GM23338 (cell line): ENCODE results near the gene PIEZO2. TPM values are rescaled to one million over a fixed set of nuclear protein-coding genes. Genes with fewer than 3 reads are reported as not detected.

ENCODE experiments used
- ATAC-seq: fragments of 200-7000 bp; cut with Tn5 transposase; 3 replicates; pipeline ENCODE4 v1.9.1; 2020
- DNase-seq: peaks from one replicate; pipeline ENCODE4 v3.0.0-alpha.2; 2015; ENCODE audit warnings: low spot score
- H2AFZ ChIP-seq: fragments of 200-600 bp; sonication (generic); 2 replicates; pipeline ENCODE4 v1.8.0; 2016; ENCODE audit warnings: antibody characterized with exemption, mild to moderate bottlenecking, moderate library complexity
- H3F3A ChIP-seq: fragments of 200-600 bp; sonication (generic); replicated peaks from 2 replicates; pipeline ENCODE4 v1.8.0; 2017; ENCODE audit warnings: antibody characterized with exemption, mixed run types, low read depth
- H3K27ac ChIP-seq: fragments of 200-600 bp; sonication (generic); 2 replicates; pipeline ENCODE4 v1.6.1; 2016; ENCODE audit warnings: low read depth
- H3K27me3 ChIP-seq: fragments of 200-600 bp; sonication (generic); 2 replicates; pipeline ENCODE4 v1.8.0; 2016; ENCODE audit warnings: mild to moderate bottlenecking, mixed run types, moderate library complexity; ENCODE audit not compliant: insufficient read depth
- H3K36me3 ChIP-seq: fragments of 200-600 bp; sonication (generic); 2 replicates; pipeline ENCODE4 v1.8.0; 2016; ENCODE audit warnings: mild to moderate bottlenecking; ENCODE audit not compliant: insufficient read depth
- H3K4me1 ChIP-seq: fragments of 200-600 bp; sonication (generic); 2 replicates; pipeline ENCODE4 v1.8.0; 2016; ENCODE audit warnings: mild to moderate bottlenecking, moderate library complexity; ENCODE audit not compliant: insufficient read depth
- H3K4me2 ChIP-seq: fragments of 200-600 bp; sonication (generic); 2 replicates; pipeline ENCODE4 v1.7.1; 2017; ENCODE audit warnings: mixed run types
- H3K4me3 ChIP-seq: fragments of 200-600 bp; sonication (generic); 2 replicates; pipeline ENCODE4 v1.6.1; 2016; ENCODE audit warnings: mixed run types
- H3K79me2 ChIP-seq: fragments of 200-600 bp; sonication (generic); replicated peaks from 2 replicates; pipeline ENCODE4 v1.8.0; 2017; ENCODE audit warnings: mild to moderate bottlenecking; ENCODE audit not compliant: insufficient read depth
- H3K9me2 ChIP-seq: fragments of 200-600 bp; sonication (generic); 2 replicates; pipeline ENCODE4 v1.8.0; 2017; ENCODE audit not compliant: insufficient read depth
- H4K20me1 ChIP-seq: fragments of 200-600 bp; sonication (generic); replicated peaks from 2 replicates; pipeline ENCODE4 v1.8.0; 2017; ENCODE audit warnings: mild to moderate bottlenecking; ENCODE audit not compliant: insufficient read depth
- H3K27ac Mint-ChIP-seq: 2 replicates; pipeline ENCODE4 v1.8.0; 2020; ENCODE audit warnings: inconsistent platforms, mild to moderate bottlenecking, moderate library complexity, mixed read lengths
- H3K27me3 Mint-ChIP-seq: 3 replicates; pipeline ENCODE4 v1.8.0; 2022; ENCODE audit warnings: low read depth, mild to moderate bottlenecking, moderate library complexity, mixed read lengths, inconsistent platforms; ENCODE audit not compliant: insufficient read depth, poor library complexity
- H3K36me3 Mint-ChIP-seq: 3 replicates; pipeline ENCODE4 v1.8.0; 2021; ENCODE audit warnings: low read depth, mild to moderate bottlenecking, inconsistent platforms, moderate library complexity, mixed read lengths
- H3K4me1 Mint-ChIP-seq: 3 replicates; pipeline ENCODE4 v1.8.0; 2020; ENCODE audit warnings: mild to moderate bottlenecking, inconsistent platforms, mixed read lengths
- H3K4me3 Mint-ChIP-seq: 3 replicates; pipeline ENCODE4 v1.8.0; 2021; ENCODE audit warnings: moderate library complexity, mild to moderate bottlenecking, inconsistent platforms, mixed read lengths
- H3K9me3 Mint-ChIP-seq: 3 replicates; pipeline ENCODE4 v1.8.0; 2020; ENCODE audit warnings: moderate library complexity, mild to moderate bottlenecking, inconsistent platforms, mixed read lengths
- CTCF ChIP-seq, 2 experiments: fragments of 200-600 bp in 1 of 2; sonication (generic) in 1 of 2; conservative IDR thresholded peaks; 2 replicates each; pipeline versions ENCODE4 v1.5.1 to v1.6.1; 2016 to 2017; ENCODE audit warnings: antibody characterized with exemption in 2 of 2, low read depth in 2 of 2, mild to moderate bottlenecking in 2 of 2, moderate library complexity in 1 of 2
- ETS1 ChIP-seq: IDR thresholded peaks from 2 replicates; pipeline ENCODE4 v1.6.1; 2016; ENCODE audit warnings: antibody characterized with exemption
- POLR2AphosphoS5 ChIP-seq: IDR thresholded peaks from 2 replicates; pipeline ENCODE4 v1.6.1; 2016; ENCODE audit warnings: antibody characterized with exemption, low read depth
- REST ChIP-seq: IDR thresholded peaks from one replicate; pipeline ENCODE4 v1.6.1; 2018; ENCODE audit warnings: antibody characterized with exemption; ENCODE audit not compliant: unreplicated experiment
- STAT1 ChIP-seq: IDR thresholded peaks from one replicate; pipeline ENCODE4 v1.6.1; 2016; ENCODE audit warnings: antibody characterized with exemption; ENCODE audit not compliant: unreplicated experiment
- ZNF462 ChIP-seq: fragments of 250-450 bp; sonication (Bioruptor Pico); IDR thresholded peaks from 2 replicates; pipeline ENCODE4 v1.5.0; 2020; ENCODE audit warnings: mild to moderate bottlenecking, moderate library complexity
- polyA plus RNA-seq: library from polyadenylated mRNA; unstranded; fragments of >200 nt; fragmentation: Nextera tagmentation; extraction: Ambion mirVana; gene quantifications from 2 replicates; pipeline ENCODE4 v1.2.1, GENCODE V29; 2016
- total RNA-seq: library from RNA; depleted of rRNA; stranded (reverse); fragments of >200 nt; shearing (Covaris generic); gene quantifications from 2 replicates; pipeline ENCODE4 v1.2.3, GENCODE V29; 2014

PIEZO2 gene
- total and polyA plus RNA-seq, 2 experiments from 2014 or later: 4.8 to 8.2 TPM

GRCh38 chr18:11163665-11164064 is 14.3 kb upstream of the PIEZO2 start:
- Histone ChIP-seq H4K20me1 (no peaks in the 10 kb centered on the region; the same call in 1 of the 2 replicates), H2AFZ (no peak overlapping the region), H3K4me1 (peaks cover 14% of the 10 kb centered on the region), H3K4me3 (peak overlapping the region; percentile 16; the same call in 1 of the 2 replicates), H3K79me2 (no peaks in the 10 kb centered on the region), H3F3A (no peaks in the 10 kb centered on the region), H3K4me2 (peak overlapping the region; percentile 59; the same call in 1 of the 2 replicates), H3K27ac (no peak overlapping the region), H3K36me3 (no peaks in the 10 kb centered on the region), H3K9me2 (no peaks in the 10 kb centered on the region), H3K27me3 (peaks cover 48% of the 10 kb centered on the region)
- H3K4me3 Mint-ChIP-seq: no peak overlapping the region; the same call in 2 of the 3 replicates
- H3K4me1 Mint-ChIP-seq: peaks cover 12% of the 10 kb centered on the region
- peaks cover 11% of the 10 kb centered on the region for H3K27me3 Mint-ChIP-seq
- no peak overlapping the region for H3K27ac Mint-ChIP-seq
- ATAC-seq (peak; percentile 98), DNase-seq (peak; percentile 75)
- no peaks in the 10 kb centered on the region for H3K9me3 Mint-ChIP-seq
- peak; percentile 66 to 70 for TF ChIP-seq CTCF (conservative IDR thresholded peaks at IDR 0.05; ENCODE audit: low read depth in 2 of 2)
- TF ChIP-seq ETS1: no peak
- no peaks in the 10 kb centered on the region for H3K36me3 Mint-ChIP-seq

- Mint-ChIP-seq H3K27ac (no peak overlapping the region), H3K4me1 (peaks cover 12% of the 10 kb centered on the region), H3K4me3 (no peak overlapping the region), H3K27me3 (peaks cover 11% of the 10 kb centered on the region), H3K9me3 (no peaks in the 10 kb centered on the region), H3K36me3 (no peaks in the 10 kb centered on the region)
- Histone ChIP-seq H3K27ac (no peak overlapping the region), H3K4me3 (no peak overlapping the region), H3K9me2 (no peaks in the 10 kb centered on the region), H3F3A (no peaks in the 10 kb centered on the region), H3K4me2 (0 out of 2 replicates have a peak overlapping the region, but pooled peaks have one; percentile 59), H2AFZ (no peak overlapping the region), H3K36me3 (no peaks in the 10 kb centered on the region), H4K20me1 (no peaks in the 10 kb centered on the region; the same call in 1 of the 2 replicates), H3K4me1 (peaks cover 14% of the 10 kb centered on the region), H3K79me2 (no peaks in the 10 kb centered on the region), H3K27me3 (peaks cover 48% of the 10 kb centered on the region)
- ATAC-seq (no peak), DNase-seq (no peak)
- peak; percentile 55; the same call in 1 of the 2 replicates for TF ChIP-seq ZNF462
- no peak for TF ChIP-seq STAT1
- TF ChIP-seq REST: no peak
- TF ChIP-seq POLR2AphosphoS5: no peak
Observed at GRCh38 chr18:11162889-11163288, 13.5 kb upstream of the PIEZO2 start.
